ENCODE data around the gene USP40. TPM values are rescaled to one million over a fixed set of nuclear protein-coding genes. Genes with fewer than 3 reads are reported as not detected.

The USP40 gene
- total and polyA plus RNA-seq, 9 of the 15 experiments (the other 6 are each of a cell fraction or from before 2014, with no cell fraction given) = 5.5 to 15.0 (median 9.3) TPM

DNA sequence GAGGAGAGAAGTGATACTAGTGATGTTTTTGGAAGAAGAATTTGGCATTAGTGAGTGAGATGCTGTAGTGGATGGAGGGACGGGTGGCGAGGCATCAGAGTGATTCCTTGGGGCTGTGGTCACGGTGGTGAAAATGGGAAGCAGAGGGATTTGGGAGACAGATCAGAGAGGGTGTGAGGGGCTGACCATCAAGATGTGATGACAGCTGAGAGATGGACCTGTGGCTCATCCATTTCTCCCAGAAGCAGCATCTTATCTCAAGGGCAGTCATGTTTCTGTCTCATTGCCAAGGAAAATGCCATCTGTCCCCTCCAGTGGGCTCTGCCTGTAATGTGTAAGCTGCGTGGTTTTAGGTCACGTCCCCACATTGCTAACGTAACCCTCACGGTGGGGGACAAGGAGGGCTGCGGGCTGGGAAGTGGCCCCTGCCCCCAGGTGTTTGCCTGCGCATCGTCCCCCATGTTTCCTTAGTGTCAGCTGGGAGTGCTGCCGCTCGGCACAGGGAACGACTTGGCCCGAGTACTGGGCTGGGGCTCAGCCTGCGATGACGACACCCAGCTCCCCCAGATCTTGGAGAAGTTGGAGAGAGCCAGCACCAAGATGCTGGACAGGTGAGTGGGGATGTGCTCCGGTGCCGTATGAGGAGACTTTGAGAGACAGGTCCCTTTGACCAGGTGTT, 121.3 kb downstream of the USP40 start:
- intact Hi-C loops (cut with micrococcal nuclease) (loop anchor here (10.0 kb wide), 1 partner anchor 180 kb away; no protein-coding TSS in a partner anchor), in situ Hi-C loops (cut with MboI) (no loop called here)
- Histone ChIP-seq H3K79me2 (ENCODE audit: control insufficient read depth, insufficient read depth, low read length) (no peaks in the 10 kb centered on the region), H2AFZ (ENCODE audit: low read depth, low read length) (no peak overlapping the region), H3K27ac (ENCODE audit: extremely low read depth, low read depth, low read length) (no peak overlapping the region), H3K4me3 (no peak overlapping the region), H3K9me3 (replicated peaks; ENCODE audit: control insufficient read depth, insufficient read depth, low read depth, low read length) (no peaks in the 10 kb centered on the region), H3K27me3 (ENCODE audit: control insufficient read depth in 2 of 2, insufficient read depth in 2 of 2, low read length in 2 of 2) (no peaks in the 10 kb centered on the region), H4K20me1 (replicated peaks; ENCODE audit: control insufficient read depth, insufficient read depth, low read length) (no peaks in the 10 kb centered on the region), H3K4me1 (replicated peaks in 1 of 2; ENCODE audit: control insufficient read depth in 2 of 2, insufficient read depth in 2 of 2, low read length in 2 of 2) (peaks cover 0 to 2% of the 10 kb centered on the region in 2 experiments; a peak in 2 of 5 replicates), H3K9me1 (ENCODE audit: control insufficient read depth, insufficient read depth, low read length) (no peaks in the 10 kb centered on the region), H3K9ac (ENCODE audit: insufficient read depth in 1 of 2, low read depth in 2 of 2, low read length in 2 of 2) (no peak overlapping the region; a peak in 1 of 4 replicates), H3K4me2 (ENCODE audit: insufficient read depth, low read length) (no peak overlapping the region), H3K36me3 (ENCODE audit: control insufficient read depth, insufficient read depth, low read length) (peaks cover 39% of the 10 kb centered on the region; the same call in 2 of the 3 replicates)
- POLR2A ChIA-PET = interaction anchor here (1.0 kb wide), 1 partner anchor 10 kb away, joined by 5 read pairs; no protein-coding TSS in a partner anchor
- no peak for TF ChIP-seq FOSL1 (tag; conservative IDR thresholded peaks at IDR 0.05)
- TF ChIP-seq BACH1 (tag; IDR thresholded peaks at IDR 0.05) = no peak
- no peak for TF ChIP-seq ZNF165 (CRISPR knock-in tag; IDR thresholded peaks at IDR 0.05; ENCODE audit: borderline replicate concordance)
- TF ChIP-seq, protein P1, sequence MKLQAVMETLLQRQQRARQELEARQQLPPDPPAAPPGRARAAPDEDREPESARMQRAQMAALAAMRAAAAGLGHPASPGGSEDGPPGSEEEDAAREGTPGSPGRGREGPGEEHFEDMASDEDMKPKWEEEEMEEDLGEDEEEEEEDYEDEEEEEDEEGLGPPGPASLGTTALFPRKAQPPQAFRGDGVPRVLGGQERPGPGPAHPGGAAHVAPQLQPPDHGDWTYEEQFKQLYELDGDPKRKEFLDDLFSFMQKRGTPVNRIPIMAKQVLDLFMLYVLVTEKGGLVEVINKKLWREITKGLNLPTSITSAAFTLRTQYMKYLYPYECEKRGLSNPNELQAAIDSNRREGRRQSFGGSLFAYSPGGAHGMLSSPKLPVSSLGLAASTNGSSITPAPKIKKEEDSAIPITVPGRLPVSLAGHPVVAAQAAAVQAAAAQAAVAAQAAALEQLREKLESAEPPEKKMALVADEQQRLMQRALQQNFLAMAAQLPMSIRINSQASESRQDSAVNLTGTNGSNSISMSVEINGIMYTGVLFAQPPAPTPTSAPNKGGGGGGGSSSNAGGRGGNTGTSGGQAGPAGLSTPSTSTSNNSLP (IDR thresholded peaks at IDR 0.05; ENCODE audit: borderline replicate concordance, low read depth, low read length) = no peak
- no peak for TF ChIP-seq MBD2 (IDR thresholded peaks at IDR 0.05; ENCODE audit: borderline replicate concordance, low read depth)
- no peak for TF ChIP-seq FOXA1 (IDR thresholded peaks at IDR 0.05; ENCODE audit: borderline replicate concordance)
- no peak for TF ChIP-seq KHSRP (IDR thresholded peaks at IDR 0.05)
- no peak for TF ChIP-seq CCAR2 (IDR thresholded peaks at IDR 0.05; ENCODE audit: low read depth, low read length)
- TF ChIP-seq KDM2B (CRISPR knock-in tag; IDR thresholded peaks at IDR 0.05) = no peak
- TF ChIP-seq ZNF324 (CRISPR knock-in tag; IDR thresholded peaks at IDR 0.05) = no peak
- TF ChIP-seq EZH2 (IDR thresholded peaks at IDR 0.05; ENCODE audit: borderline replicate concordance, low read depth, low read length) = no peak
- TF ChIP-seq CEBPB (tag; IDR thresholded peaks at IDR 0.05) = no peak
- TF ChIP-seq, protein P2, sequence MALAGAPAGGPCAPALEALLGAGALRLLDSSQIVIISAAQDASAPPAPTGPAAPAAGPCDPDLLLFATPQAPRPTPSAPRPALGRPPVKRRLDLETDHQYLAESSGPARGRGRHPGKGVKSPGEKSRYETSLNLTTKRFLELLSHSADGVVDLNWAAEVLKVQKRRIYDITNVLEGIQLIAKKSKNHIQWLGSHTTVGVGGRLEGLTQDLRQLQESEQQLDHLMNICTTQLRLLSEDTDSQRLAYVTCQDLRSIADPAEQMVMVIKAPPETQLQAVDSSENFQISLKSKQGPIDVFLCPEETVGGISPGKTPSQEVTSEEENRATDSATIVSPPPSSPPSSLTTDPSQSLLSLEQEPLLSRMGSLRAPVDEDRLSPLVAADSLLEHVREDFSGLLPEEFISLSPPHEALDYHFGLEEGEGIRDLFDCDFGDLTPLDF (CRISPR knock-in tag; IDR thresholded peaks at IDR 0.05) = no peak
- TF ChIP-seq NCOA4 (IDR thresholded peaks at IDR 0.05; ENCODE audit: partially characterized antibody) = no peak
- TF ChIP-seq NFIC (IDR thresholded peaks at IDR 0.05) = no peak
- TF ChIP-seq NCOA2 (IDR thresholded peaks at IDR 0.05; ENCODE audit: partially characterized antibody in 2 of 2) = no peak
- TF ChIP-seq MAZ (CRISPR knock-in tag; conservative IDR thresholded peaks at IDR 0.05 in 1 of 2, IDR thresholded peaks at IDR 0.05 in 1 of 2) = no peak
- TF ChIP-seq BHLHE40 (IDR thresholded peaks at IDR 0.05; ENCODE audit: low read length) = no peak
- no peak for TF ChIP-seq HIVEP1 (CRISPR knock-in tag; IDR thresholded peaks at IDR 0.05)
- no peak for TF ChIP-seq CSDE1 (IDR thresholded peaks at IDR 0.05)
- CTCF ChIA-PET (ENCODE audit: low intra/inter-chr PET ratio) = no interaction called here
- WGBS (ENCODE audit: insufficient coverage, low coverage, missing lambda C conversion rate) = 98% methylated on average over 5 of the region's 18 CpGs
- ATAC-seq = no peak
- no TSS peak for BruUV-seq (replicated peaks)
- no peak for DNase-seq (ENCODE audit: extremely low read depth in 1 of 4, low spot score in 3 of 4)
- no peak for FAIRE-seq
